HL-60/S4 treated with phorbol 12-myristate 13-acetate at 8.2 ng/mL for 4 days and 3 days (cell line): Measurements from ENCODE around the gene PIGP.
"Not testable (repeated sequence)": the region's sequence is repeated elsewhere in the genome, so short reads cannot be mapped to it uniquely, and the experiment has no call there.

Experiments used
- in situ Hi-C: fragments of 300-500 bp; cut with MboI; formaldehyde crosslinking; loops from 2 replicates; pipeline ENCODE4 v1.15.0; 2022; ENCODE audit warnings: low sequenced_read_pairs

Gene PIGP

DNA sequence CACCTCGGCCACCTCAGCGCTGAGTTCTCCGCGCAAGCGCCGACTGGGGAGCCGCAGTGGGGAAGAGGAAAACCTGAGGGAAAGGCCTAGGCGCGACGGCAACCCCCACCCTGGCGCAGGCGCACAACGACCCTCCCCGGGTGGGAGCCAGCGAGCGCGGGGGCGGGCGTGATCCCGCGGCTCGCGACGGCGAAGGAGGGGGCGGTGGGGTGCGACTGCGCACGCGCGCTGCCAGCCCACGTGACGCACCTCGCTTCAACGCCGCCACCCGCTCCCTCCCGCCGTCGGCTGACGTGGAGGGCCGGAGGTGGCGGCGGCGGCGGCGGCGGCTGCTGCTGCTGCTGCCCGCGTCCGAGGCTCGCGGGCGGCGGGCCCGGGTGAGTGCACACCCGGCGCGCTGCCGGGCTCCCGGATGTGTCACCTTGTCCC, at the start of gene PIGP, which contains the start of gene TTC3:
Gene PIGP (minus strand): TSS at position 84 of the 429 bp plus-strand sequence. CDS start 556 bp downstream, outside the sequence.
Gene TTC3 (plus strand): TSS at position 267 of the 429 bp plus-strand sequence. CDS start 14,004 bp downstream, outside the sequence.
- in situ Hi-C loops, result no loop called here

DNA sequence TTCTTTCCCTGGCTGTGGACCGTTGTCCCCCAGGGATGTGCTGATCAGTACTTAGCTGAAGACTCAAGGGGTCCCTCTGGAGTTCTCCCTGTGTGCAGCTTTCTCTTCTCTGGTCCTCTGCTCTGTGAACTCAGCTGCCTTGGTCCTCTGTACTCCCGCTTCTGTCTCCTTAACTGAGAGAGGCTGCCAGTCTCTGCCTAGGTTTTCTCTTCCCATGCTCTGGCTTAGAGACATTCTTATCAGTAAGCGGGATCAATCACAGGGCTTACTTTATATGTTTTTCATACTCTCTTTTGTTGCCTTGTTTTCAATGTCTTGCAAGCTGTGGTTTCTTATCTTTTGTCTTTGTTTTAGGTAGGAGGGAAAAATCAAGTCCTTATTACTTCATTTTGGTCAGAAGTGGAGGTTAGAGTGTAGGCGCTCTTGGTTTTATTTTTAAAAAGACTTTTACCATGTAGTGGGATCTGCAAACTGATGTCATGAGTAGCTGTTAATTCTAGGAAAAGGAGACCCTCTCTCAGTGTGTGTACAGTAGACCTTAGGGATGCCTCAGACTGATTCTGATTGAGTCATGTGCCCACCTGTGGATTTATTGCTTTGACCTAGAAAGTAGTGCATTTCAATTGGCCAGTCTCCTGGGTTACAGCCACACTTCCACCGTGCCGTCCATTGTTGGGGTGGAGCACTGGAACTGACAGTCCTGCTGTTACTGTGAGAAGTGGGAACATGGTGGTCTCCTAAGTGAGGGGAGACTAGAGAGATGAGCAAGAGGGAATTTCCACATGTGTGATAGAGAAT, 46.7 kb upstream of the PIGP start:
- in situ Hi-C loops, result no loop called here

DNA sequence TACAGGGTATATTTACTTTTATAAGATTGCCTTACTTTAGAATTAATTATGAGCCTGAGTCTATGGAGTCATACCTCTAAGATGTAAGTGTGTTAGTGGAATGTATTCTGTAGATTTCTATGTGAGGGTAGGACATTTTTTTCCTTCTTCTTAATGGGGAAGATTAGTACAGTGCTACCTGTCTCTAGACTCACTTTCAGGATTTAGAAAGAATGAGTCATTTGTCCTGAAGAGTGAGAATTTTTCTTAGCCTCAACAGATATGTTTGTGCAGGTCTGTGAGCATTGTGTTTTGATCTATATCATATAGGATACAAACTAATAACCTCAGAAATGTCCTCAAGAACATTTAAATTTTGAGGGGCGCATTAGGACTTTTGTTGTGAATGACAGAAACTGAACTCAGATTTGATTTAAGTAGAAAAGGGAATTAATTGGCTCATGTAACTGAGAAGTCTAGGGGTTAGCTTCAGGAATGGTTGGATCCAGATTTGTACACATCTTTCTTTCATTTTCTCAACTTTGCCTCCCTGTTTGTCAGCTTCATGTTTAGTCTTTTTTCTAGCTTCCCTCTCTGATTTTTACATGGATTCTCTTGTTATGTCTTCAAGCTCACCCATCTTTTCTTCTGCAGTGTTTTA, 45.4 kb upstream of the PIGP start:
- in situ Hi-C loops, result no loop called here

DNA sequence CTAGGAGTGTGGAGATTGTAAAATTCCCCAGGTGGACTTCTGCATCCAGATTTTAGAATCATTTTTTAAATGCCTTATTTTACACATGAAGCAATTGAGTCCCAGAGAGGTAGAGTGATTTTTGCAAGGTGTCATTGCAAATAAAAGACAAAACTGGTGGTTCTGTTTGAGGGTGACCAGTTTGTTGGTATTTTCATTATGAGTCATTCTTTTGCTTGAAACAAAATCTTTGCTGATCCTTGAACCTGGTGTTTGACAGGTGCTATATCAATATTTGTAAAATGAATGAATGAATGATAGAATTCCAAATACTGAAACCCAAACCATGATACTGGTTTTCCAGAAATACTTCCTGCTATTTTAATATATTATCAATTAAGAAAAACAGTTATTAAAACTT, 44.3 kb upstream of the PIGP start:
- in situ Hi-C loops, result no loop called here

DNA sequence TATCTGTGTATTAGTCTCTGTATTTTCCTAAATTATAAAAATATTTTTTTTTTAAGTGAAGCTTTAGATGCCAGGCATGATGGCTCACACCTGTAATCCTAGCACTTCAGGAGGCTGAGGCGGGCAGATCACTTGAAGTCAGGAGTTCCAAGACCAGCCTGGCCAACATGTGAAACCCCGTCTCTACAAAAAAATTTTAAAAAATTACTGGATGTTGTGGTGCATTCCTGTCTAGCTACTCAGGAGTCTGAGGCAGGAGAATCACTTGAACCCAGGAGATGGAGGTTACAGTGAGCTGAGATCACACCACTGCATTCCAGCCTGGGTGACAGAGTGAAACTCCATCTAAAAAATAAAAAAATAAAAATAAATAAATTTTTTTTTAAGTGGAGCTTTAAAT, 43.6 kb upstream of the PIGP start:
- in situ Hi-C loops, result not testable (repeated sequence)

DNA sequence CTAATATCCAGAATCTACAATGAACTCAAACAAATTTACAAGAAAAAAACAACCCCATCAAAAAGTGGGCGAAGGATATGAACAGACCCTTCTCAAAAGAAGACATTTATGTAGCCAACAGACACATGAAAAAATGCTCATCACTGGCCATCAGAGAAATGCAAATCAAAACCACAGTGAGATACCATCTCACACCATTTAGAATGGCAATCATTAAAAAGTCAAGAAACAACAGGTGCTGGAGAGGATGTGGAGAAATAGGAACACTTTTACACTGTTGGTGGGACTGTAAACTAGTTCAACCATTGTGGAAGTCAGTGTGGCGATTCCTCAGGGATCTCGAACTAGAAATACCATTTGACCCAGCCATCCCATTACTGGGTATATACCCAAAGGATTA, 41.4 kb upstream of the PIGP start:
- in situ Hi-C loops, result not testable (repeated sequence)

DNA sequence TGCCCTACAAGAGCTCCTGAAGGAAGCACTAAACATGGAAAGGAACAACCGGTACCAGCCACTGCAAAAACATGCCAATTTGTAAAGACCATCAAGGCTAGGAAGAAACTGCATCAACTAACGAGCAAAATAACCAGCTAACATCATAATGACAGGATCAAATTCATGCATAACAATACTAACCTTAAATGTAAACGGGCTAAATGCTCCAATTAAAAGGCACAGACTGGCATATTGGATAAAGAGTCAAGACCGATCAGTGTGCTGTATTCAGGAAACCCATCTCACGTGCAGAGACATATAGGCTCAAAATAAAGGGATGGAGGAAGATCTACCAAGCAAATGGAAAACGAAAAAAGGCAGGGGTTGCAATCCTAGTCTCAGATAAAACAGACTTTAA, 38.2 kb upstream of the PIGP start:
- in situ Hi-C loops, result not testable (repeated sequence)

DNA sequence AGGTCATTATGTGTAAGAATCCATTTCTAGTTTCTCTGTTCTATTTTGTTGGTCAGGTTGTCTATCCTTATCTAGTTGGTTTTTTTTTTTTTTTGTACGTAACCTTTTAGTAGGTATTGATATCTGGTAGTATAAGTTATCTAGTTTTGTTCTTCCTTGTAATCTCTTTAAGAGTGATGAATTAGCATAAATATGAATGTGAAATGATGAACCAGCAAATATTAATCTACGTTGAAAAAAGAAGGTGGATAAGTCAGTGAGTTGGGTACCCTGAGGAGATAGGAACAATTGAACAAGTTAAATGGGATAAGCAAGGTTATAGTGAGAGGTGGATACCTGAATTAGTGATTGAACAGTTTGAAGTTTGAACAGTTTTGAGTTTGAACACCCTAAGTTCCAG, 34.1 kb upstream of the PIGP start:
- in situ Hi-C loops, result no loop called here

DNA sequence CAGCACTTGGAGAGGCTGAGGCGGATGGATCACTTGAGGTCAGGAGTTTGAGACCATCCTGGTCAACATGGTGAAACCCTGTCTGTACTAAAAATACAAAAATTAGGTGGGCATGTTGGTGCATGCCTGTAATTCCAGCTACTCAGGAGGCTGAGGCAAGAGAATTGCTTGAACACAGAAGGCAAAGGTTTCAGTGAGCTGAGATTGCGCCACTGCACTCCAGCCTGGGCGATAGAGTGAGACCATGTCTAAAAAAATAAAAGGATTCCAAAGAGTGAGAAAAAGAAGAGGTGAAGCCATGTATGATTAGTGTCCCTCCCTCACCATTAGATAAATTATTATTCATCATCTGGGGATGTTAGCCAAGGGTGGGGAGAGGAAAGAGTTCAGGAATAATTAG, 29.9 kb upstream of the PIGP start:
- in situ Hi-C loops, result not testable (repeated sequence)

DNA sequence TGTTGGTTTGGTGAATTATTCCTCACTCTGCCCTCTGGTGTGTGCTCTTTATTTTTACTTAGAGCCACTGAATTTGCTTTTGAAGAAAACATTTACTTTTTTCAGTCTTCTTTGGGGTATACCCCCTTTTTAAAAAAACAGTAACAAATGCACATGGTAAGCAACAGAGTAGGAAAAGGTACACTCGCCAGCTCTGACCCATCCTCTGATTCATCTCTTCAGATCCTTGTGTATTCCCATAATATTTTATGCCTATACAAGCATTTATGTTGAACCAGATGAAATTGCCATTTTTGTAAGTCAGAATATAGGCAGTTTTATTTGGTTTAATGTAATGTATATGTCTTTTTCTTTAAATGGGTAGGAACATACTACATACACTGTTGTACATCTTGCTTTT, 28.5 kb upstream of the PIGP start:
- in situ Hi-C loops, result no loop called here

DNA sequence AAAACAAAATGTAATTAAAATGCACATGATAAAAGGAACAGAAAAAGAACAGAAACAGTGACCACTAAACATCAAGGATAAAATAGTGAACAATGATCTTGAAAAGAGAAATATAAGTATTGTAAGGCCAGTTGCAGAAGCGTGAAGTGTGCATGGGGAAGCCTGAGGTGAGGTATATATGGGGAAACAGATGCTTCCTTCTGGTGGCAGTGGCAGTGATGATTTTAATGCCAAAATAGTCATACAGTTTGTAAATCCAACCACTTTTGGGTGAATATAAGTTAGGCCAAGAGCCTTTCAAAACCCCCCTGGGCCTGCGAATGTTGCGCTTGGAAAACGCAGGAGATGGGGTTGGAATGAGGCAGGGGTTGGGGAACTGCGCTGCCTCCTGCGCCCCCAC, 27.4 kb upstream of the PIGP start:
- in situ Hi-C loops, result no loop called here

DNA sequence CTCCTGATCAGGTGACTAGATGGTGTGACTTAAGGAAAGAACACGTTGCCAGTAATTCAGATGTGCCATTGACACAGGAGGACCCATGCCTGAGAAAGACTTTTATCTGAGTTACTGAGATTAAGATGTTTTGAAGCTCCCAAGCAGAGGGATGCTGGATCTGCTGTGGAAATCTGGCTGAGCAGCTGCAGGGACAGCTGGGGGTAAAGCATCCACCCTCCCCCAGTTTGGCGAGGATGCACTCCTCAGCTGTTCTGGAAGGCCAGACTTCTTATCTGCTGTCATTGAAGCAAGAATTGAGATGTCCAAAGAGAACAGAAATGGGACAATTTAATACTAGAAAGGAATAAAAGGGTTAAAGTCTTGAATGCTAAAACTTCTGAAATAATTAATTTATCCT, 25.9 kb upstream of the PIGP start:
- in situ Hi-C loops, result no loop called here

DNA sequence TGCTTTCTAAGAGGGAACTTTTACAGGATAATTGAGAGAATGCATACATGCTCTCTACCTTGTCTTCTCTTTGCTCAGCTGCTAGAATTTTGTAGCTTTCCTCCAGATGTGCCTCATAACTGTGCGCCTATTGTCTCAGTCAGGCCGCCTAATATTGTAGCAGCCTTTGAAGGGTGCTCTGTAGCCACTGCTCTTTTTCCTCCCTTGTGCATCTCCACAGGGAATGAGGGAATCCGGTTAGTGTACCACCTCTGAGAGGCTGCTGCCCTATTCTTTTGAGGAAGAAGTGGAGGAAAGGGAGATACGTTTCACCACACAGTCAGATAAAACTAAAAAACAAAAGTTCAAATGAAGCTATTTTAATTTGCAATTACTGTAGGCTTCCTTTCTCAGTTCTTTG, 22.9 kb upstream of the PIGP start:
- in situ Hi-C loops, result no loop called here

DNA sequence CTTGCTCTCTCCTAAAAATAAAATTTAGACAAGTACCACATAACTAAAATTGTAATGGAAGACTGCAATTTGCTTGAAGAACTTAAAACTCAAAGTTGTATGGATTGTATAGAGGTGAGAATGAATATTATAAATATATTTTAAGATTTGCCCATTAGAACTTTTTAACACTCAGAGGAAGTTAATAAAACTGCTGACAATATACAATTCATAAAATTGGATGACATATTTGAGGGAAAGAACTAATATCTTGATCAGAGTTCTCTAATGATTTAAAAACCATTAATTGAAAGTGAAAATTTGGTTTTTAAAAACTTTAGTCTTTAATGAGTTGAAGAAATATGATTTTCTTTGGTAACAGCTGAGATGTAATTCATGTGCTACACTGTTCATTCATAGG, 21.1 kb upstream of the PIGP start:
- in situ Hi-C loops, result no loop called here

DNA sequence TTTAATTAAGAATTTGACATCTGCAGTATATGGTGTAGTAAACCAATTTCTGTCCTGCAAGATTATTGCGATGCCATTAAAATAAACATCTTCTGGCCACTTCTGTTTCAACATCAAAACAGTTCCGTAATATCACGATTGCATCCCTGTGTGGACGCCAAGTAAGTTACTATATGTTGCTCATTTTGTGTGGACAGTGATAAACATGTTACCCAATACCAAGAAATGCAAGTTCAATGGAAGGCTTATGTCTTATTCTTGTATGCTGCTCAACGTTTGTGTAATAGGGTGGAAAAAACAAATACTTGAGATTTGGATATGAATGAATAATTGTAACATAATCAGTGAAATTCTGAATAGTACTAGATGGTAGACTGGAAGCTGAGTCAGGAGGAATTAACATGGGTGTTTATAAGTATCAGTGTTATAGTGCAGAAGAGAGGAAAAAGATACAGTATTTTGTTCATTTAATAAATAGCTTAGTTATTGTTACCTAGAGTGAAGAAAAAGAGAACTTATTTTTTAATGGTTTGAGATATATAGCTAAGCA, 15.4 kb upstream of the PIGP start:
- in situ Hi-C loops, result no loop called here

DNA sequence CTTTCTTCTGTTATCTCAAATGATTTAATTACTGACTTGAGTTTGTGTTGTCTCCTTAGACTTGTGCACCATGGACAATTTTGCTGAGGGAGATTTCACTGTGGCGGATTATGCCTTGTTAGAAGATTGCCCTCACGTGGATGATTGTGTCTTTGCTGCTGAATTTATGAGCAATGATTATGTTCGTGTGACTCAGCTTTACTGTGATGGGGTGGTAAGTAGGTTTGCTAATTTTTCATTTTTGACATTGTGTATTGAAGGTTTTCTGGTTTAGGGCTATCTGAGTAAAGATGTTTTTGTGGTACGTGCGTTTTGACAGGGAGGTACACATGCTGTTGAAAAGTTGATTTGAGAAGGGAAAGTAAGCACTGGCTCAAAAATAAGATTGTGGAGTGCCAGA, 14.3 kb upstream of the PIGP start:
- in situ Hi-C loops, result no loop called here

DNA sequence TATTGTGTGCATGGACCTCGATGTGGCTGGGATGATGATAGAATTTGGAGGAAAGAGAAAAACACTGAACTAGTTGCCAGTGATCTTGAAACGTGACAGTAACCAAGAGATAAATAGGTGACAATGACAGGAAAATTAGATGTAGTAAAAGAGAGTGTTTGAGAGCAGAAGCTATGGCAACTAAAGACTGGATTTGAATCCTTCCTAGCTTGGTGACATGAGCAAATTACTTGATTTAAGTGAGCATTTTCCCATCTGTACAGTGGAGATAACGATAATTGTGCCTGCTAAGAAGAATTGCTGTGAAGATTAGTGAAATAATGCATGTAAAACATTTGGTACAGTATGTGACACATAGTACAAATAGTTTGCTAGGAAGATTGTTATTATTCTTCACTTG, 12.9 kb upstream of the PIGP start:
- in situ Hi-C loops, result no loop called here

DNA sequence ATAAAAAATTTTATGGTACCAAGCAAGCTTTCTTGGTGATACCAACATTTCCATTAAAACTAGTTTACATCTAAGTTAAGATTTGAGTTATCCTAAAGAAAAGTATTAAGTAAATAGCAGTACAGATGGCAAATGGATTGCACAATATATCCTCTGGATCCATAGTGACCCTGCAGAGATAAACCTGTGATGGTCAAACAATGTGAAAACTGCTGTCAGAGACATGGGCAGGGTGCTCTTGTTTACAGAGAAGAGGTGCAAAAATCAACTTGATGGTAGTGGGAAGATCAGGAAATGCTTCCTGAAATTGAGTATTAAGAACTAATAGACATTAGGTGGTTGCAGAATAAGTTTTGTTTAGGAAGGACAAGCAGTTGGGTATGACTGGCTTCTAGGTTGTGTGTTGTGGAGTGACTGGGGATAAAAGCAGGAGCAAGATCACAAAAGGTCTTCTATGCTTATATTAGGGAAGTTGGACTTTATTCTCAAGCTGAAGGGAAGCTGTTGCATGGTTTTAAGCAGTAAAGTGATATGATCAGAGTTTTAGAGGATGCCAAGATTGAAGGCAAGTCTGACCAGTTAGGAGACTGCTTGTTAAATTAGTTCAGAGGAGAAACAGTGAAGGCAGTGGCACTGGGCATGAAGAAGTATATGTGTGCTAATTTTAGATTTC, 10.1 kb upstream of the PIGP start:
- in situ Hi-C loops, result no loop called here

DNA sequence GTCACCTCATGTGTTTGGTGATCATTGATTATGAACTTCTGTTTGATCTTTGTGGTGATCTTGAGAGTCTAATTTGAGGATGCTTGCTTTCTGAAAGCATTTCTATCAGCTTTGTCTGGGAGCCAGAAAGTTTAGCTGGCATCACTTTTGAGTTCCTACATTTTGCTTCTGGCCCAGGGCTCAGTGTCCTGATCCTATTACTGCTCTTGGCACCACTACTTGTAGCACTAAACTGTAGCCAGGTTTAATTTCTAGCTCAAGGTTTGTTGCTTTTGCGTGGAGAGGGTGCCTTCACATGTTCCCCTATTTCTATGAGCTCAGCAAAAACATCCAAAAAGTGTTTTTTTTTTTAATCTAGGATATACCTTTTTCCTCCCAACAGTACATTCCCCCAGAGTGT, 9.5 kb upstream of the PIGP start:
- in situ Hi-C loops, result no loop called here

DNA sequence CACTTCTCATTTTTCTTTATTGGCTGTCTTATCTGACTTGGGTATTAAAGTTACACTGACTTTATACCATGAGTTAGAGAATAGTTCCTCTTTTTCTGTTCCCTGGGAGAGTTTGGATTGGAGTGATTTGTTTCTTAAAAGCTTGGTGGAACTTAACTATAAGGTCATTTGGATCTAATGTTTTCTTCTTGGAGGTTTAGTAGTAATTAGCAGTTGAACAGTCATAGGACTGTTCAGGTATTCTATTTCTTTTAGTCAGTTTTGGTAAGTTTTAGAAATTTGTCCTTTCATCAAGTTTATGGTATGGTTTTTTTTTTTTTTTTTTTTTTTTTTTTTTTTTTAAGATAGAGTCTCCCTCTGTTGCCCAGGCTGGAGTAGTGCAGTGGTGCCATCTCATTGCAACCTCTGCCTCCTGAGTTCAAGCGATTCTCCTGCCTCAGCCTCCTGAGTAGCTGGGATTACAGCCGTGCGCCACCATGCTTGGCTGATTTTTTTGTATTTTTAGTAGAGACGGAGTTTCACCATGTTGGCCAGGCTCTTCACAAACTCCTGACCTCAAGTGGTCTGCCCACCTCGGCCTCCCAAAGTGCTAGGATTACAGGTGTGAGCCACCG, 6.4 kb upstream of the PIGP start:
- in situ Hi-C loops, result no loop called here

DNA sequence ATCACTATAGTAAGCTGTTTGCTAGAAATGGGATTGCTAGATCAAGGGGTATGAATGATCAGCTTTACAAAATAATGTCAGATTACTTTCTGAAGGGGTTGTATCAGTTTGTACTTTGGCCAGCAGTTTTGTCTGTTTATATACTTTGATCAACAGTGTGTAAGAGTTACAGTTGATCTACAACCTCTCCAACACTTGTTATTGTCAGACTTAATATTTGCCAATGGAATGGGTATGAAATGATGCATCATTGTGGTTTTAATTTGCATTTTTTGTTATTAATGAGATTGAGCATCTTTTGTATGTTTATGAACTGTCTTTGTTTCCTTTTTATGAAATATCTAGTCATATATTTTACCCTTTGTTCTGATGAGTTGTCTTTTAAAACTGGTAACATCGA, 4.5 kb upstream of the PIGP start:
- in situ Hi-C loops, result no loop called here
